OCI-LY3 (cell line): ENCODE data around the gene KBTBD13.

ENCODE experiments used
- H2AFZ ChIP-seq: fragments of 200-600, 300-600 bp; shearing (Covaris generic); 2 replicates; pipeline ENCODE4 v1.6.0; 2014; ENCODE audit warnings: antibody characterized with exemption, low read depth, low read length
- H3K27ac ChIP-seq: fragments of 200-600, 300-600 bp; sonication (generic); 2 replicates; pipeline ENCODE4 v1.5.1; 2014; ENCODE audit warnings: mild to moderate bottlenecking, low read length, moderate library complexity, mixed read lengths
- H3K27me3 ChIP-seq: fragments of 200-600, 300-600 bp; sonication (generic); 2 replicates; pipeline ENCODE4 v1.6.1; 2014; ENCODE audit warnings: low read depth, low read length, mixed read lengths
- H3K36me3 ChIP-seq: fragments of 200-600, 300-600 bp; sonication (generic); replicated peaks from 2 replicates; pipeline ENCODE3; 2014; ENCODE audit warnings: low read depth, low read length, mixed read lengths
- H3K4me1 ChIP-seq: fragments of 300-600, 200-600 bp; sonication (generic); 2 replicates; pipeline ENCODE4 v1.6.1; 2014; ENCODE audit warnings: low read length, mixed read lengths
- H3K4me2 ChIP-seq: fragments of 200-600, 300-600 bp; sonication (generic); 2 replicates; pipeline ENCODE4 v1.6.1; 2014; ENCODE audit warnings: low read length, mixed read lengths
- H3K4me3 ChIP-seq: fragments of 300-600, 200-600 bp; sonication (generic); 2 replicates; pipeline ENCODE4 v1.5.1; 2014; ENCODE audit warnings: antibody characterized with exemption, mild to moderate bottlenecking, low read length, moderate library complexity
- H3K79me2 ChIP-seq: fragments of 300-600, 200-600 bp; shearing (Covaris generic); 2 replicates; pipeline ENCODE4 v1.6.1; 2014; ENCODE audit warnings: mild to moderate bottlenecking, low read length, mixed read lengths
- H3K9ac ChIP-seq: fragments of 300-600, 200-600 bp; shearing (Covaris generic); 2 replicates; pipeline ENCODE4 v1.6.0; 2014; ENCODE audit warnings: mild to moderate bottlenecking, low read length, moderate library complexity
- H3K9me3 ChIP-seq: fragments of 200-600, 300-600 bp; shearing (Covaris generic); 2 replicates; pipeline ENCODE4 v1.6.1; 2014; ENCODE audit warnings: low read length, mixed read lengths; ENCODE audit not compliant: insufficient read depth
- H4K20me1 ChIP-seq: fragments of 200-600, 300-600 bp; sonication (generic); 2 replicates; pipeline ENCODE4 v1.6.1; 2016; ENCODE audit warnings: low read length, mixed read lengths; ENCODE audit not compliant: insufficient read depth
- EZH2phosphoT487 ChIP-seq: fragments of 200-600 bp; shearing (Covaris generic); IDR thresholded peaks from 2 replicates; pipeline ENCODE4 v1.6.1; 2018; ENCODE audit warnings: antibody characterized with exemption, mixed run types, low read depth
- TF ChIP-seq, protein P1 (sequence below): fragments of 200-600, 300-600 bp; sonication (generic); IDR thresholded peaks from 2 replicates; pipeline ENCODE4 v1.5.1; 2014; ENCODE audit warnings: antibody characterized with exemption, low read length, low read depth

Gene KBTBD13

DNA sequence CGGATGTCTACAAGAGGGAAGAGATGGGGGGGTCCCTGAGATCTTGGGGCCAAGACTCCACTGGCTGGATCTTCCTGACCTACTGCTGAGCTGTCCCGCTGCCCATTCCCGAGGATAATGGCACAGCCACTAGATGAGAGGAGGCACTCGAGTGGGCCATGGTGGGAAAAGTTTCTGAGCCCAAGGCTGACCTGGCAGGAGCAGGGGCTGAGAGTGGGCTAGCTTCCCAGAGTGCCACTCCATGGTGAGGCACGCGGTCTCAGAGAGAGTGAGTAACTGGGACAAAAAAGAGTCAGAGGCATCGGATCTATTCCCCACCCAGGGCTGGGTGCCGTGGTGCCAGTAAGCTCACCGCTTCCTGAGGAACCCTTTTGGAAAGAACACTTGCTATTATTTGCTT, 20.4 kb upstream of the KBTBD13 start:
- Histone ChIP-seq H3K27ac (no peak overlapping the region), H3K4me1 (no peaks in the 10 kb centered on the region), H3K4me3 (no peak overlapping the region), H3K79me2 (no peaks in the 10 kb centered on the region), H3K27me3 (no peaks in the 10 kb centered on the region), H3K9ac (no peak overlapping the region), H3K36me3 (no peaks in the 10 kb centered on the region), H4K20me1 (no peaks in the 10 kb centered on the region), H3K9me3 (no peaks in the 10 kb centered on the region), H2AFZ (no peak overlapping the region), H3K4me2 (no peak overlapping the region)
- no peak for TF ChIP-seq EZH2phosphoT487
- TF ChIP-seq, protein P1, sequence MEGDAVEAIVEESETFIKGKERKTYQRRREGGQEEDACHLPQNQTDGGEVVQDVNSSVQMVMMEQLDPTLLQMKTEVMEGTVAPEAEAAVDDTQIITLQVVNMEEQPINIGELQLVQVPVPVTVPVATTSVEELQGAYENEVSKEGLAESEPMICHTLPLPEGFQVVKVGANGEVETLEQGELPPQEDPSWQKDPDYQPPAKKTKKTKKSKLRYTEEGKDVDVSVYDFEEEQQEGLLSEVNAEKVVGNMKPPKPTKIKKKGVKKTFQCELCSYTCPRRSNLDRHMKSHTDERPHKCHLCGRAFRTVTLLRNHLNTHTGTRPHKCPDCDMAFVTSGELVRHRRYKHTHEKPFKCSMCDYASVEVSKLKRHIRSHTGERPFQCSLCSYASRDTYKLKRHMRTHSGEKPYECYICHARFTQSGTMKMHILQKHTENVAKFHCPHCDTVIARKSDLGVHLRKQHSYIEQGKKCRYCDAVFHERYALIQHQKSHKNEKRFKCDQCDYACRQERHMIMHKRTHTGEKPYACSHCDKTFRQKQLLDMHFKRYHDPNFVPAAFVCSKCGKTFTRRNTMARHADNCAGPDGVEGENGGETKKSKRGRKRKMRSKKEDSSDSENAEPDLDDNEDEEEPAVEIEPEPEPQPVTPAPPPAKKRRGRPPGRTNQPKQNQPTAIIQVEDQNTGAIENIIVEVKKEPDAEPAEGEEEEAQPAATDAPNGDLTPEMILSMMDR = no peak

DNA sequence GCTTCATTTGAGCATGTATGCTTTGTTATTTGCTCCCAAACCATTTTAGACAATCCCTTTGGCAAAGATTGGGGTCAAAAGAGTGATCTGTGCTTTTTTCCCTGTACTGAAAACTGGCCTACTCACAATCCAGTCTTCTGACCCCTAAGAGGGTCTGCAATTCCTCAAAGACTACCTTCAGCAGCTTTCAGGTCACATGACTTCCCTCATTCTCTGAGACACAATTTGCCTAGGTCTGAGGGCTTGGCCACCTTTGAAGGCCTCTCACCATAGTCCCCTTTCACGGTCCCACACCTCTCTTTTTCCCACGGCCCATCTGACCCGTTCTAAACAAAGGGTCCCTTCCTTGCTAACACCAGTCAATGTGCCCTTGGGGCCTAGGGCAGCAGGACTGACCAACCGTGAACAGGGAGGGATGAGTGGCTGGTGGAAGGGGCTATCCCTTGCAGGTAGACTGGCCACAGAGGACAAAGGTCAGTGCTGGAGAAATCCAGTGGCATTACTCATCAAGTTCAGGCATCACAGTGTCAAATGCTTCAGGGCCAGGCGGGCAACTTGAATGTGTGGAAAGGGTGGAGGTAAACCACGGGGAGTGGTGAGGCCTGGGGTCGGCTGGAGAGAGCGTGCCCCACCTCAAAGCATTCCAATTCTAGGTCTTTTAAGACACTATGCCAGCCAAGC, 19.5 kb upstream of the KBTBD13 start:
- H3K9ac ChIP-seq = no peak overlapping the region

DNA sequence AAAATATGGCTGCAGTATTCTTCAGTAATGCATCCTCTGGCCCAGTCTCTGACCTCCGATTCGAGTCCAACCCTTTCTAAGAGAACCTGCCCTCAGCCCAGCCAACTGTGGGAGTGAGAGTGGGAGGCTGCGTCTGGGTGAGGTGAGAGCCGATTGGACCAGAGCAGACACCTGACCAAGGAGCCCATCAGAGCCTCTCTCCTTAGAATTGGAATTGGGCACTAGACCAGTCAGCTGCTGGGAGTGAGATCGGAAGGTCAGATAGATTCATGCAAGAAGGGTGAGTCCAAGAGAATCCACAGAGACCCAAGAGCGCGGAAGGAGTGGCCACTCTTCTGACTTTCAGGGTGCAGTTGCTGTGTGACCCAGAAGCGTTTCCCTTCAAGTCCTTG, 19.0 kb upstream of the KBTBD13 start:
- H3K27me3 ChIP-seq = no peaks in the 10 kb centered on the region
- no peak overlapping the region for H3K9ac ChIP-seq
- H3K27ac ChIP-seq = no peak overlapping the region
- no peaks in the 10 kb centered on the region for H3K36me3 ChIP-seq
- no peak overlapping the region for H3K4me2 ChIP-seq
- H3K4me1 ChIP-seq = no peaks in the 10 kb centered on the region
- no peak overlapping the region for H2AFZ ChIP-seq
- H3K9me3 ChIP-seq = no peaks in the 10 kb centered on the region
- TF ChIP-seq, protein P1 = no peak
- TF ChIP-seq EZH2phosphoT487 = no peak
- H3K4me3 ChIP-seq = no peak overlapping the region
- H3K79me2 ChIP-seq = no peaks in the 10 kb centered on the region
- H4K20me1 ChIP-seq = no peaks in the 10 kb centered on the region

More for the DNA sequence above, 19.5 kb upstream of the KBTBD13 start:
- no peak overlapping the region for H2AFZ ChIP-seq
- no peak for TF ChIP-seq EZH2phosphoT487
- TF ChIP-seq, protein P1 = no peak
- no peaks in the 10 kb centered on the region for H3K36me3 ChIP-seq
- no peaks in the 10 kb centered on the region for H4K20me1 ChIP-seq
- no peaks in the 10 kb centered on the region for H3K27me3 ChIP-seq
- no peaks in the 10 kb centered on the region for H3K4me1 ChIP-seq
- H3K4me3 ChIP-seq = no peak overlapping the region
- H3K27ac ChIP-seq = no peak overlapping the region
- H3K9me3 ChIP-seq = no peaks in the 10 kb centered on the region
- H3K79me2 ChIP-seq = no peaks in the 10 kb centered on the region
- H3K4me2 ChIP-seq = no peak overlapping the region

DNA sequence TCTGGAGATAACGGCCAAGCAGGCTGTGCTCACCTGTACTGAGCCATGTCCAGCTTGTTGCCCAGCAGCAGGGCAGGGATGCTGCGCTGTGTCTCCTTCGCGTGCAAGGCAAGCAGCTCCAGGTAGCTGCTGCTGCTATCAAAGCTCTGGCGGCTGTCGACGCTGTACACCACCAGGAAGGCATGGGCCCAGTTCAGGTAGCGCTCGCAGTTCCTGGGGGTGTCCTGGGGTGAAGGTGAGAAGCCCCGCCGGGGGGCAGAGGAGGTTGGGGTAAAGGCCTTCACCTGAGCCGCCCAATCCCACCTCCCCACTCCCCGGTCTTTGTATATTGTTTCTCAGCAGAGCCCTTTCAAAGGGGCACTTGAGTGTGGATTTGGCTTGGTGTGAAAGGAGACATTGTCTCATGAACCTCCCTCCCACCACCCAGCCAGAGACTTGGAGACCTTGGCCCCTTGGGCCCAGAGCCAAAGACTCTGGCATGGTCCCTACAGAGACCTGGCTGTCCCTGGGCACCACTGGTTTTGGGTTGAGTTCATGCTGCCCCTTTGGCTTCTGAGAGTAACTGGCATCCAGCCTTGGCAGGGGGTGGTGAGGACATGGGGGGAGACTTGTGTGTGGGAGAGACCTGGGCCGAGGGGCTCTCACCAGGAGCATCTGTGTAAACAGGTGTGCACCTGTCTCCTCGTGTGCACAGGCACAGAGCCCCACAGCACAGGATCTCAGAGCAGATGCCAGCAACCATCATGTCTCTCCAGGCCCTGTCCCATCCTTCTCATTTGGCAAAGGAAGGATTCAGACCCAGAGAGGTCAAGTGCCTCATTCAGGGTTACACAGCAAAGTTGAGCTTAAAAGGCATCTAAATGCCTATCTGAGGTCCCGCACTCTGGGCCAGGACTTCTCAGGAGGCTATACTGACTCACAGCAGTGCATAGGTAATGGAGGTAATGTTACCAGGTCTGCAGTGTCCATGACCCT, 17.9 kb upstream of the KBTBD13 start:
- Histone ChIP-seq H3K4me3 (no peak overlapping the region), H3K36me3 (no peaks in the 10 kb centered on the region), H2AFZ (no peak overlapping the region), H3K27me3 (no peaks in the 10 kb centered on the region), H3K4me2 (no peak overlapping the region), H3K9ac (no peak overlapping the region), H3K4me1 (no peaks in the 10 kb centered on the region; the same call in 1 of the 2 replicates), H3K79me2 (no peaks in the 10 kb centered on the region), H3K9me3 (no peaks in the 10 kb centered on the region), H4K20me1 (no peaks in the 10 kb centered on the region), H3K27ac (no peak overlapping the region)
- TF ChIP-seq, protein P1 = no peak
- no peak for TF ChIP-seq EZH2phosphoT487
